Endodermal cell (in vitro differentiated cells): Measurements from ENCODE around the gene METAP1. TPM values are rescaled to one million over a fixed set of nuclear protein-coding genes. Genes with fewer than 3 reads are reported as not detected.

Experiments used
- DNase-seq: peaks from one replicate; pipeline ENCODE4 v3.0.0-alpha.2; 2017
- H3K27ac ChIP-seq: 2 replicates; pipeline ENCODE4 v1.5.1; 2013; ENCODE audit warnings: mild to moderate bottlenecking, low read depth, low read length, moderate library complexity
- H3K27me3 ChIP-seq: 2 replicates; pipeline ENCODE4 v1.6.1; 2013; ENCODE audit warnings: mild to moderate bottlenecking, low read length, moderate library complexity; ENCODE audit not compliant: insufficient read depth, control insufficient read depth, poor library complexity, severe bottlenecking
- H3K36me3 ChIP-seq: 2 replicates; pipeline ENCODE4 v1.7.0; 2013; ENCODE audit warnings: mild to moderate bottlenecking, low read length, moderate library complexity; ENCODE audit not compliant: control insufficient read depth, insufficient read depth
- H3K4me1 ChIP-seq: one replicate; pipeline ENCODE4 v1.7.0; 2013; ENCODE audit warnings: low read length; ENCODE audit not compliant: control insufficient read depth, insufficient read depth
- H3K4me3 ChIP-seq: 2 replicates; pipeline ENCODE4 v1.5.1; 2013; ENCODE audit warnings: mild to moderate bottlenecking, low read length, moderate library complexity
- H3K9ac ChIP-seq: 2 replicates; pipeline ENCODE4 v1.6.1; 2013; ENCODE audit warnings: mild to moderate bottlenecking, low read length, moderate library complexity; ENCODE audit not compliant: poor library complexity, severe bottlenecking; ENCODE audit errors: extremely low read depth
- H3K9me3 ChIP-seq: 2 replicates; pipeline ENCODE4 v1.6.1; 2013; ENCODE audit warnings: mild to moderate bottlenecking, low read length, moderate library complexity; ENCODE audit not compliant: control insufficient read depth
- H3K27ac Mint-ChIP-seq: 2 replicates; pipeline ENCODE4 v1.8.0; 2020; ENCODE audit warnings: mixed read lengths
- H3K27me3 Mint-ChIP-seq: 2 replicates; pipeline ENCODE4 v1.8.0; 2021; ENCODE audit warnings: mild to moderate bottlenecking, mixed read lengths; ENCODE audit not compliant: insufficient read depth
- H3K36me3 Mint-ChIP-seq: 2 replicates; pipeline ENCODE4 v1.8.0; 2020; ENCODE audit warnings: low read depth, mixed read lengths
- H3K4me1 Mint-ChIP-seq: 2 replicates; pipeline ENCODE4 v1.8.0; 2020; ENCODE audit warnings: mixed read lengths
- H3K4me3 Mint-ChIP-seq: 2 replicates; pipeline ENCODE4 v1.8.0; 2020; ENCODE audit warnings: mild to moderate bottlenecking, moderate library complexity, mixed read lengths
- H3K9me3 Mint-ChIP-seq: 2 replicates; pipeline ENCODE4 v1.8.0; 2020; ENCODE audit warnings: mild to moderate bottlenecking, mixed read lengths
- WGBS, 2 experiments: methylation state at CpG; one replicate each; pipeline versions ENCODE4 v1.1.5 to v1.1.7; 2013; ENCODE audit warnings: missing lambda C conversion rate in 2 of 2, mixed read lengths in 1 of 2; ENCODE audit not compliant: insufficient coverage in 1 of 2, insufficient read length in 1 of 2; 5-methylcytosine and 5-hydroxymethylcytosine counted together
- total RNA-seq, 2 donors: library from RNA; stranded (reverse); fragmentation: NEBNext Ultra II Directional in 1 of 2; extraction: Animal tissue kit (Norgen Biotek cat#: 25700) in 1 of 2; gene quantifications; 2 replicates in 1 of 2; 3 replicates in 1 of 2; pipeline ENCODE4 v1.2.1, GENCODE V29; 2021
- TF ChIP-seq, protein P1 (sequence below): fragments of 200-600 bp; sonication (generic); conservative IDR thresholded peaks from 2 replicates; pipeline ENCODE4 v1.5.0; 2021; ENCODE audit warnings: antibody characterized with exemption, mild to moderate bottlenecking

METAP1 gene
- total RNA-seq, 2 donors from 2014 or later, result 51.0 to 53.0 TPM

DNA sequence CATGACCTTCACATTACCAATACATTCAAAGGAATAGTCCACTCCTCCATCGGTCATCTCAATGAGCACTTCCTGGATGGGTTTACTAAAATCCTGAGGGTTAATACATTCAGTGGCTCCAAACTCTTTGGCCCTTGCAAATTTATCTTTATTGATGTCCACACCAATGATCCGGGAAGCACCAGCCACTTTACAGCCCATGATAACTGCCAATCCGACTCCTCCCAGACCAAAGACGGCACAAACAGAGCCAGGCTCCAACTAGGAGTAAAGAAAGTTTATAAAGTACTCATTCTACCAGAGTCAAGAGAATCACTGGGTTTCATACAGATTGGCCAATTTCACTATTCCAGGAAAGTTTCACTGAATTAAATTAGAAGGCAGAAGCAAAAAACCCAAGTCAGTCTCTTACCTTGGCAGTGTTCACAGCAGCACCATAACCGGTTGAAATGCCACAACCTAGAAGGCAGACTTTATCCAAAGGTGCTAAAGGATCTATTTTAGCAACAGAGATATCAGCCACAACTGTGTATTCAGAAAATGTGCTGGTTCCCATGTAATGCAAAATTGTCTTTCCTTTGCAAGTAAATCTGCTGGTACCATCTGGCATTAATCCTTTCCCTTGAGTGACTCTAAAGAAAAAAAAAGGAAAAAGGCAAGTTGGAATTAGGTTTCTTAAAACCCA lies 80.9 kb downstream of the METAP1 start:
- H3K27ac Mint-ChIP-seq, result no peak overlapping the region
- H3K27ac ChIP-seq, result no peak overlapping the region
- 91 to 97% methylated on average over 4 to 5 of the region's 5 CpGs for WGBS, 2 experiments
- no peak overlapping the region for H3K4me3 Mint-ChIP-seq
- peaks cover 94% of the 10 kb centered on the region for H3K36me3 ChIP-seq
- no peaks in the 10 kb centered on the region for H3K9me3 ChIP-seq
- DNase-seq, result no peak
- H3K9me3 Mint-ChIP-seq, result no peaks in the 10 kb centered on the region
- H3K4me1 Mint-ChIP-seq, result no peaks in the 10 kb centered on the region
- H3K4me3 ChIP-seq, result no peak overlapping the region
- H3K27me3 Mint-ChIP-seq, result no peaks in the 10 kb centered on the region
- no peak overlapping the region for H3K9ac ChIP-seq
- no peaks in the 10 kb centered on the region for H3K4me1 ChIP-seq
- TF ChIP-seq, protein P1, sequence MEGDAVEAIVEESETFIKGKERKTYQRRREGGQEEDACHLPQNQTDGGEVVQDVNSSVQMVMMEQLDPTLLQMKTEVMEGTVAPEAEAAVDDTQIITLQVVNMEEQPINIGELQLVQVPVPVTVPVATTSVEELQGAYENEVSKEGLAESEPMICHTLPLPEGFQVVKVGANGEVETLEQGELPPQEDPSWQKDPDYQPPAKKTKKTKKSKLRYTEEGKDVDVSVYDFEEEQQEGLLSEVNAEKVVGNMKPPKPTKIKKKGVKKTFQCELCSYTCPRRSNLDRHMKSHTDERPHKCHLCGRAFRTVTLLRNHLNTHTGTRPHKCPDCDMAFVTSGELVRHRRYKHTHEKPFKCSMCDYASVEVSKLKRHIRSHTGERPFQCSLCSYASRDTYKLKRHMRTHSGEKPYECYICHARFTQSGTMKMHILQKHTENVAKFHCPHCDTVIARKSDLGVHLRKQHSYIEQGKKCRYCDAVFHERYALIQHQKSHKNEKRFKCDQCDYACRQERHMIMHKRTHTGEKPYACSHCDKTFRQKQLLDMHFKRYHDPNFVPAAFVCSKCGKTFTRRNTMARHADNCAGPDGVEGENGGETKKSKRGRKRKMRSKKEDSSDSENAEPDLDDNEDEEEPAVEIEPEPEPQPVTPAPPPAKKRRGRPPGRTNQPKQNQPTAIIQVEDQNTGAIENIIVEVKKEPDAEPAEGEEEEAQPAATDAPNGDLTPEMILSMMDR, result no peak
- no peaks in the 10 kb centered on the region for H3K27me3 ChIP-seq
- H3K36me3 Mint-ChIP-seq, result peaks cover 90% of the 10 kb centered on the region

DNA sequence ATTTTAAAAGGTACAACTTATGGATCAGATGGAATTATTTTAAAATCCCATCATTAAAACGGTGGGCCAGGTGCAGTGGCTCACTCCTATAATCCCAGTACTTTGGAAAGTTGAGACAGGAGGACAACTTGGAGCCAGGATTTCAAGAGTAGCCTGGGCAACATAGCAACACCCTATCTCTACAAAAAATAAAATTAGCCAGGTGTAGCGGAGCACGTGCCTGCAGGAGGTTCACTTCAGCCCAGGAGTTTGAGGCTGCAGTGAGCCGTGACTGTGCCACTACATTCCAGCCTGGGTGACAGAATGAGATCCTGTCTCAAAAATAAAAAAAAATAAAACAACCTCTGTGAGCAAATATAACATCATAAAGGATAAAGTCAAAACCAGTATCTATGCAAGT lies 81.7 kb downstream of the METAP1 start:
- DNase-seq, result no peak
- Histone ChIP-seq H3K9me3 (no peaks in the 10 kb centered on the region), H3K9ac (no peak overlapping the region), H3K27ac (no peak overlapping the region), H3K4me1 (no peaks in the 10 kb centered on the region), H3K4me3 (no peak overlapping the region), H3K27me3 (no peaks in the 10 kb centered on the region), H3K36me3 (peaks cover 94% of the 10 kb centered on the region)
- Mint-ChIP-seq H3K9me3 (no peaks in the 10 kb centered on the region), H3K36me3 (peaks cover 90% of the 10 kb centered on the region), H3K27me3 (no peaks in the 10 kb centered on the region), H3K27ac (no peak overlapping the region), H3K4me3 (no peak overlapping the region), H3K4me1 (no peaks in the 10 kb centered on the region)
- WGBS, 2 experiments, result 97% methylated on average over 4 of the region's 4 CpGs; no CpG with 5 or more reads in 1 of the 2 experiments
- TF ChIP-seq, protein P1, result no peak

DNA sequence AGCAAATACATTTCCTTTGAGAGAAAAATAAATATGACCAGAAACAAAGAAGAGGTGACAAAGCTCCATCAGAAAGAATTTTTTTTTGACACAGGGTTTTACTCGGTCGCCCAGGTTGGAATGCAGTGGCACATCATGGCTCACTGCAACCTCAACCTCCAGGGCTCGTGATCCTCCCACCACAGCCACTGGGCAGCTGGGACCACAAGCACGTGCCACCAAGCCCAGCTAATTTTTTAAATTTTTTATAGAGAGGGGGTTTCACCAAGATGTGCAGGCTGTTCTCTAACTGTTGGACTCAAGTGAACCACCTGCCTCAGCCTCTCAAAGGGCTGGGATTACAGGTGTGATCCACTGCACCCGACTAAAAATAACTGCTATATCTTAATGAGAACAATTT lies 82.8 kb downstream of the METAP1 start:
- no peaks in the 10 kb centered on the region for H3K27me3 ChIP-seq
- no peaks in the 10 kb centered on the region for H3K9me3 ChIP-seq
- DNase-seq, result no peak
- H3K4me1 ChIP-seq, result no peaks in the 10 kb centered on the region
- Mint-ChIP-seq H3K27me3 (no peaks in the 10 kb centered on the region), H3K36me3 (peaks cover 88% of the 10 kb centered on the region), H3K4me1 (no peaks in the 10 kb centered on the region), H3K4me3 (no peak overlapping the region), H3K27ac (no peak overlapping the region), H3K9me3 (no peaks in the 10 kb centered on the region)
- 83 to 92% methylated on average over 3 to 5 of the region's 5 CpGs for WGBS, 2 experiments
- no peak overlapping the region for H3K27ac ChIP-seq
- TF ChIP-seq, protein P1, result no peak
- H3K9ac ChIP-seq, result no peak overlapping the region
- H3K4me3 ChIP-seq, result no peak overlapping the region
- peaks cover 94% of the 10 kb centered on the region for H3K36me3 ChIP-seq
